ENCODE measurements around the gene ADSS2.
"Not testable (repeated sequence)": the region's sequence is repeated elsewhere in the genome, so short reads cannot be mapped to it uniquely, and the experiment has no call there.

The ADSS2 gene

DNA sequence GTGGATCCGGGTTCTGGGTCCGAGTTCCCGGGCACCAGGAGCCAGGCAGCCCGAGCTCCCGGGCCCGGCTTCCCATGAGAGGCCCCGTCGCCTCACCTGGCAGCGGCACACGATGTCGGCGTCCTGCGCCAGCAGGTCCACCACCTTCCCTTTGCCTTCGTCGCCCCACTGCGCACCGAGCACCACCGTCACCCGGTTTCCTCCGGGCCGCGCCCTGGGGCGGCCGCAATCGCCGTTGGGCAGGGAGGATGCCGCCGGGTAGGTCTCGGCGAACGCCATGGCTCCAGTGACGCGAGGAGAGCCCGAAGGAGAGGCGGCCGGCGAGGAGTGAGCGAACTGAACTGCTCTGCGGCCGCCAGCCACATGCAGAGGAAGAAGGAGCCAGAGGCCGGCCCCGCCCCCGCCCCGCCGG, at the start of gene ADSS2:
TSS of gene ADSS2 (minus strand) at position 371 of the 412 bp plus-strand sequence. CDS start at position 279, 92 bp downstream.
- DNase-seq: no peak

DNA sequence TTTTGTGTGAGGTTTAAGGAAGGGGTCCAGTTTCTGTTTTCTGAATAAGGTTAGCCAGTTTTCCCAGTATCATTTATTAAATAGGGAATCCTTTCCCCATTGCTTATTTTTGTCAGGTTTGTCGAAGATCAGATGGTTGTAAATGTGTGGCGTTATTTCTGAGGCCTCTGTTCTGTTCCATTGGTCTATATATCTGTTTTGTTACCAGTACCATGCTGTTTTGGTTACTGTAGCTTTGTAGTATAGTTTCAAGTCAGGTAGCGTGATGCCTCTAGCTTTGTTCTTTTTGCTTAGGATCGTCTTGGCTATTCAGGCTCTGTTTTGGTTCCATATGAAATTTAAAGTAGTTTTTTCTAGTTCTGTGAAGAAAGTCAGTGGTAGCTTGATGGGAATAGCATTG, 48.8 kb upstream of the ADSS2 start:
- not testable (repeated sequence) for DNase-seq

- DNase-seq: not testable (repeated sequence)
Observed at GRCh38 chr1:244499484-244499883, 47.8 kb upstream of the ADSS2 start.

DNA sequence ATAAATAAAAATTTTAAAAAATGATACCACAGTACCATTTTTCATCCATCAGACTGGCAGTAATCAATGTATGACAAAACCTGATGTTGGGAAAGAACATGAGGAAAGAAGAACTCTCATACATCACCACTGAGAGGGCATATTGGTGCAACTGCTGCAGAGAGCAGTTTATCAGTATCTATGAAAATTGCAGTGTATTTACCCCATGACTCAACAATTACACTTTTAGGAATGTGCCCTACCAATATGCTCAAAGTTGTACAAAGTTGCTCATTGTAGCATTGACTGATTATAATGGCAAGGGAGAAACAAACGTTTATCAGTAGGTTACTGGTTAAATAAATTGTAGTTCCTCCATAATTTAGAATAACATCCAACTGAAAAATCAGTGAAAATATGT, 46.1 kb upstream of the ADSS2 start:
- DNase-seq: no peak

DNA sequence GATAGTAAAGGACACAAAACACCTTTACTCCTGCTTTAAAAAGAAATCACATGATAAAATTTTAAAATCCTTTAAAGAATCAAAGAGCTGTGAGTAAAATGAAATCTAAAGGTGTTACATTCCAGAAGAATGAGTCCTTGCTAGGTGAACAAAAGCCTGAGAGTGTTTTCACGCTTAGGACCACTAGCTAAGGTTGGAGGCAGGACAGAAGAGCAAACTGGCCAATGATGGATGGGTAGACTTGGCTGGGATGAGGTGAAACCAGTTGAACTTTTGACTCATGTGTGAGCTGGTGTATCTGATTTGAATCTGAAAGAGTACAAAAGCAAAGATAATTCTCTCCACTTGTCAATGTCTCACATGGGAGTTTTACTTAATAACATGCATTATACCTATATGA, 44.5 kb upstream of the ADSS2 start:
- DNase-seq: no peak

- no peak for DNase-seq
Observed at GRCh38 chr1:244494653-244495052, 42.9 kb upstream of the ADSS2 start.

GRCh38 chr1:244484971-244485370, 33.3 kb upstream of the ADSS2 start:
- DNase-seq: not testable (repeated sequence)

GRCh38 chr1:244473059-244473605, 21.4 kb upstream of the ADSS2 start:
- DNase-seq: no peak

- no peak for DNase-seq
Observed at GRCh38 chr1:244466724-244467123, 15.0 kb upstream of the ADSS2 start.

GRCh38 chr1:244461245-244462071, 9.7 kb upstream of the ADSS2 start, which contains the start of gene CATSPERE:
TSS of gene CATSPERE (plus strand) at chr1:244461273. CDS start at chr1:244461430, 157 bp downstream.
- peak; percentile 27 for DNase-seq

- DNase-seq: no peak
Observed at GRCh38 chr1:244460197-244460596, 8.5 kb upstream of the ADSS2 start.

- no peak for DNase-seq
Observed at GRCh38 chr1:244458781-244459180, 7.1 kb upstream of the ADSS2 start.

DNA sequence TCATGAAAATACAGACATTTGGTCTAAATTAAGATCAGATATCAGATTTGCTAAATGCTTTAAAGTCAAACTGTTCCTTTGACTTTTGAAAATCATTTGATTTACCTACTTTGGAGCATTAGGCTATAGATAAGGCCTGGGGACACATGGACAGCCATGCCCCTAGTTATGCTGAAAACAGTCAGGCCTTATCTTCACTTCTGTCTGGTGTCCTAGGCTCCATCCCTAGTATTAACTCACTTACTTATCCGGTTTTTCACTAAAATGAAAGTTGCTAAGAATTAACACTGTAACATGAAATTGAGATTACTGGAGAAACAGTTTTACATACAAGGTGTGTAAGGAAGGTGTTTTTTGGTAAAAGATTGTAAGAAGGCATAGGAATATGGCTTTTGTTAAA, 4.9 kb upstream of the ADSS2 start:
- no peak for DNase-seq

DNA sequence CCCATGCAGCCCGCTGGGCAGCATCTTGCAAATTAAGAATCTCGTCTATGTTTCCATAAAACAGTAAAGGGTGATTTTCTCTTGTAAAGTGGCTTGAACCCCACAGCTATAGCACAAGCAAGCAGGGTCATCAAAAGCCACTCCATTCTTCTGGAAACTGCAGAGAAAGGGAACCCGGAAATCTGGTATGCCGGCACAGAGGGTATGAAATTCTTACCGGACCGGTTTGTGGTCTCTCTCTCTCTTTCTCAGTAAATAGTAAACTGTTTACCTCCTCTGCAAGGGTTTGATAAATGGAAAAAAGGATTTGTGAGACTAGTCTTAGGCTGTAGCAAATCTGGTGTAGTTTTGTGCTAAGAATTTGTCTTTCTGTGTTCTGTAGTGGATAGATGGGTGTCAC, 2.7 kb upstream of the ADSS2 start:
- DNase-seq: no peak

DNA sequence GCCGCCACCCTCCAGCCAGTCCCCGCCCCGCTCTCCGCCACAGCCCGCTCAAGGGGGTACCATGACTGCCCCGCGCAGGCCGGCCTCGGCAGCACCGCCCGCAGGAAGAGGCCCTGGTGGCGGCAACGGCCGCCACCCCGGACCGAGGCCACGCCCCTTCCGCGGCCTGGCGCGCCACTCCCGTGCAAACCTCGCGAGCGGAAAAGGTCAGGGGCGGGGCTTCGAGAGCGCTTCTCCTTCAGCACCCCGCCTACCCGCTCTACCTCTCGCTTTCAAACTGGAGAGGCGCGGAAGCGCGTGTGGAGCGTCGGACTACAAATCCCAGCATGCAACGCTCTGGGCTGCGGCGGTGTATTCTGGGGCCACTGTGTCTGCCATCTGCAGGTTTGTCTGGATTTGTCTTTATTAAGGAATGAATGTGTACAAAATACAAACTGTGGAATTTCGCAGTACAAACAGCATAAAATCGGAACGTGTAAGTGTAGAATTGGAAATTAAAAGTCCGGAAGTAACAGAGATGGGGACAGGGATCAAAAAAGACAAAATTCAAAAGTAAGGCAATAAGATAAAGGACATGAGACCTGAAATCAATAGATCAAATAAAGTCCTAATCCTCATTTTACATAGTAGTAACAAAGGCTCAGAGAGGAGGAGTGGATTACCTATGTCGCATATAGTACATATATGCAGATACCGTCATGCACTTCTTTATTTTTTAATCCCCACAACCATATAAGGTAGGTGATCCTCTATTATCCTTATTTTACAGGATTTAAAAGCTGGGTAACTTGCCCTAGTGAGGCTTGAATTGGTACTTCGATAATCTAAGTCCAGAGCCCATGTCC, 464 bp upstream of the ADSS2 start:
- DNase-seq: peak; percentile 94

DNA sequence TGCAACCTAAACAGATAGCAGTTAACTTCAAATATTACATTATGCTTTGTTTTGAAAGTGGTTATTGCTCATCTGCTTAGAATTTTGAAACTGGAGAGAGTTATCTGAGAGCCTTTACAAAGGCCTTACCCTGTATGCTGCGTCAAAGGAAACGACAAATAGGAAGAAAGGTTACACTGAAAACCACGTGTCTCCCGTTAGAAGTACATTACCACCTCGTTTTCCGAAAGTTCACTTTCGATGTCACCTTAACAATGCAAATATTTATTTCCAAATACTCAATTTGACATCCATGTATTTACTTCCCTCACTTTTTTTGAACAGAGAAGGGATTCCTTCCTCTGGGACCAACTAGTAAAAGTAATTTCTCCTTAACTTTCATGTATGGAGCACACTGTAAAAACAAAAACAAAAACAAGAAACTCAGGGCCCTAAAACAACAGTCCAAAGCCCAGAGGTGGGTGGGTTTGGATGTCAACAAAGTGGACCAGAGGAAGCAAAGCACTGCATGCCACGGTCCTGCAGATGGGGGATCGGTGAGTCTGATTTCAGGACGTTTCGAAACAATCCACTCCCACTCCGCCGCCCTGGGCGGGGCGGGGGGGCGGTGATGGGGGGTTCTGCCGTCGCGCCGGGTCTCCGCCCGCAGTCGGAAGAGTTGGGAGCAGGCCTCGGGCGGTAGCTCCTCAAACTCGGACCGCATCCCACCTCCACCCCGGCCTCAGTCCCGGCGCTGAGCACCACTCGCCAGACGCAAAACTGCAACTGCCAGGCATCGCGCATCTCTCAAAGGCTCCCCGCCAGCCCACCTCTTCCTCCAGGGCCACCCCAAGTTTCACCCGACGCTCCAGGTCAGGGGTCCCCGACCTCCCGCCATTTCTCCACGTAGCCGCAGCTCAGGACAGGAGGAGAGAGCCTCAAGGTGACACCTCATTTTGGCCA, 841 bp downstream of the ADSS2 start:
- DNase-seq: peak; percentile 12

- DNase-seq: no peak
Observed at GRCh38 chr1:244449936-244450508, 1.7 kb downstream of the ADSS2 start.

GRCh38 chr1:244448279-244449036, 3.3 kb downstream of the ADSS2 start:
- no peak for DNase-seq

DNA sequence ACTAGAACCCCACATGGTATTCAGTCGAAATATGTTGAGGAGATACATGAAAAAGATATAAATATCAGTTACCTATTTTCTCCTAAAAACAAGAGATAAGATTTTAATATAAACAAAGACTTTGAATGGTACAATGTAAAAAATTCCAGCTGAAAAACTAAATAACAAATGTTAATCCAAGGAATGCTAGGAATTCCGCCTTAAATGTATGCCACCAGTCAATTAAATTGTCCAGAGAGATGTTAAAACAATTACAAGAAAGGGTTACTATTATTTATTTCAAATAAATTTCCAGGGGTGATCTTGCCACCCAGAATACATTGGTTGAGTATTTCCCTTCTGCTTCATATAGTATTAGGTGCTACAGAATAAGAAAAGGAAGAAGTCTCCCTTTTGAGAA, 4.2 kb downstream of the ADSS2 start:
- DNase-seq: no peak

DNA sequence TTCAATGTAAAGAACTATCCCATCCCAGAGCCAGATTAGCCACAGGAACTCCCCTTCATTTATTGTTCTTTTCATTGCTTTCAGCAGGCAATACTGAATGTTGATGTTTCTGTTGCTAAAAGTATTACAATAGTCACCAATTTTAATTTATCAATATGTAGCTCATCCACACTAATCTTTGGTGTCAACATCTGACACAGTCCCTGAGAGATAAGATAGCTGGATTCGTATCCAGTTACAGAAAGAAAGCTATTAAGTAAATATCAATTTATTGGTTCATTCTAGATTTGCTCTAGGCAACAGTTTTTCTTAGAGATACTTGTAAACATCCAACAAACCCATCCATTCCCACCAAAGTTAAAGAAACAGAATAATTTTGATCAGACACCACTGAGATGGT, 4.7 kb downstream of the ADSS2 start:
- no peak for DNase-seq
